NB4 (cell line): ENCODE results near the gene MINDY4B.

Source experiments
- MYC ChIP-seq: IDR thresholded peaks from 2 replicates; pipeline ENCODE4 v1.6.1; 2011; ENCODE audit warnings: low read depth, low read length
- POLR2A ChIP-seq: IDR thresholded peaks from 2 replicates; pipeline ENCODE4 v1.6.1; 2011; ENCODE audit warnings: mild to moderate bottlenecking; ENCODE audit not compliant: insufficient read length; ENCODE audit errors: extremely low read depth
- TF ChIP-seq, protein P1 (sequence below): IDR thresholded peaks from one replicate; pipeline ENCODE4 v1.5.1; 2012; ENCODE audit warnings: low read depth, low read length

DNA sequence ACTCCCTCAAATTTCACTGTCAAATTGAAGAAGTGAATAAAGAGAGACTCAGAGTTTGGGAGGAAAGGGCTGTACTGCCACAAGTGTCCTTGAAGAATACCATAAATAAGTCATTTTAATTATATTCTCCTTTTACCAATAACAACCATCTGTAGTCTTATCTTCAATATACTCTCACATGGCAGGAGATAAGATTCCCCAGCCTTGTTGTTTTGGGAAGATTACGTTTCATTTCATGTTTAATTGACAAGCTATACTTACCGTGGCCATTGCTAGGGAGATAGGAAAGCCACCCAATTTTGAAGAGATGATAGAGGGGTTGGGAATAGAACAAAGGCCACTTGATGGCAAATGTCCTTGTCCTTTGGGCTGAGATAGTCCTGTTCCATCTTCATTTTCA is 2.3 kb downstream of the MINDY4B start:
- TF ChIP-seq, protein P1, sequence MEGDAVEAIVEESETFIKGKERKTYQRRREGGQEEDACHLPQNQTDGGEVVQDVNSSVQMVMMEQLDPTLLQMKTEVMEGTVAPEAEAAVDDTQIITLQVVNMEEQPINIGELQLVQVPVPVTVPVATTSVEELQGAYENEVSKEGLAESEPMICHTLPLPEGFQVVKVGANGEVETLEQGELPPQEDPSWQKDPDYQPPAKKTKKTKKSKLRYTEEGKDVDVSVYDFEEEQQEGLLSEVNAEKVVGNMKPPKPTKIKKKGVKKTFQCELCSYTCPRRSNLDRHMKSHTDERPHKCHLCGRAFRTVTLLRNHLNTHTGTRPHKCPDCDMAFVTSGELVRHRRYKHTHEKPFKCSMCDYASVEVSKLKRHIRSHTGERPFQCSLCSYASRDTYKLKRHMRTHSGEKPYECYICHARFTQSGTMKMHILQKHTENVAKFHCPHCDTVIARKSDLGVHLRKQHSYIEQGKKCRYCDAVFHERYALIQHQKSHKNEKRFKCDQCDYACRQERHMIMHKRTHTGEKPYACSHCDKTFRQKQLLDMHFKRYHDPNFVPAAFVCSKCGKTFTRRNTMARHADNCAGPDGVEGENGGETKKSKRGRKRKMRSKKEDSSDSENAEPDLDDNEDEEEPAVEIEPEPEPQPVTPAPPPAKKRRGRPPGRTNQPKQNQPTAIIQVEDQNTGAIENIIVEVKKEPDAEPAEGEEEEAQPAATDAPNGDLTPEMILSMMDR, result no peak
- TF ChIP-seq POLR2A (no peak), MYC (no peak)
